B cell (primary cell): ENCODE measurements around the gene SLC5A10. TPM values are rescaled to one million over a fixed set of nuclear protein-coding genes. Genes with fewer than 3 reads are reported as not detected.

Source experiments
- ATAC-seq: fragments of 200-7000 bp; cut with Tn5 transposase; one replicate; pipeline ENCODE4 v1.10.0; 2021; ENCODE audit warnings: low read depth, mild to moderate bottlenecking, moderate number of reproducible peaks, moderate library complexity
- CTCF ChIA-PET: fragments of 350-600 bp; sonication (Branson Sonifier 250); formaldehyde crosslinking; loops from one replicate; lab custom pipeline; 2021; ENCODE audit warnings: antibody characterized with exemption, inconsistent platforms; lab: Charles Lee
- POLR2A ChIA-PET: fragments of 350-600 bp; sonication (Branson Sonifier 250); formaldehyde crosslinking; loops from one replicate; lab custom pipeline; 2021; ENCODE audit warnings: antibody characterized with exemption; lab: Charles Lee
- DNase-seq: peaks from one replicate; pipeline ENCODE4 v3.0.0; 2013
- H2AFZ ChIP-seq: 2 replicates; pipeline ENCODE4 v1.6.1; 2012; ENCODE audit warnings: mild to moderate bottlenecking, low read depth, low read length; ENCODE audit not compliant: insufficient read depth, poor library complexity, severe bottlenecking
- H3K27ac ChIP-seq, 2 donors: 1 replicate in 1 of 2; 2 replicates in 1 of 2; pipeline ENCODE4 v1.5.1; 2012 to 2013; ENCODE audit warnings: low read length in 2 of 2, mild to moderate bottlenecking in 2 of 2, moderate library complexity in 1 of 2
- H3K27me3 ChIP-seq, 4 experiments: fragments of 200-600 bp in 1 of 4; sonication (generic) in 1 of 4; replicated peaks in 1 of 4; 1 replicate in 2 of 4; 2 replicates in 2 of 4; pipeline versions ENCODE4 v1.6.1 to v1.7.0; 2013 to 2016; ENCODE audit warnings: low read length in 3 of 4, mild to moderate bottlenecking in 2 of 4, mixed read lengths in 1 of 4, moderate library complexity in 1 of 4; ENCODE audit not compliant: insufficient read depth in 4 of 4, control insufficient read depth in 3 of 4; ENCODE audit errors: control extremely low read depth in 1 of 4
- H3K36me3 ChIP-seq, 2 experiments: replicated peaks in 1 of 2; 1 replicate in 1 of 2; 2 replicates in 1 of 2; pipeline versions ENCODE4 v1.6.1 to v1.7.1; 2013; ENCODE audit warnings: low read length in 1 of 2; ENCODE audit not compliant: insufficient read depth in 2 of 2, control insufficient read depth in 1 of 2; ENCODE audit errors: control extremely low read depth in 1 of 2, extremely low read depth in 1 of 2
- H3K4me1 ChIP-seq, 2 donors: fragments of 200-600 bp in 1 of 2; sonication (generic) in 1 of 2; 1 replicate in 1 of 2; 2 replicates in 1 of 2; pipeline versions ENCODE4 v1.5.1 to v1.6.1; 2013 to 2017; ENCODE audit warnings: low read length in 2 of 2; ENCODE audit not compliant: control insufficient read depth in 2 of 2, insufficient read depth in 2 of 2
- H3K4me2 ChIP-seq: replicated peaks from 2 replicates; pipeline ENCODE3; 2012; ENCODE audit warnings: mild to moderate bottlenecking, low read depth, low read length; ENCODE audit not compliant: poor library complexity, severe bottlenecking
- H3K4me3 ChIP-seq, 5 experiments: fragments of 200-600 bp in 1 of 5; sonication (generic) in 1 of 5; 1 replicate in 3 of 5; 2 replicates in 2 of 5; pipeline versions ENCODE4 v1.5.1 to v1.7.0; 2011 to 2016; ENCODE audit warnings: low read length in 4 of 5, mild to moderate bottlenecking in 4 of 5, low read depth in 2 of 5, control low read depth in 1 of 5, moderate library complexity in 1 of 5; ENCODE audit not compliant: insufficient read depth in 1 of 5; ENCODE audit errors: control extremely low read depth in 1 of 5, extremely low read depth in 1 of 5
- H3K79me2 ChIP-seq: fragments of 200-600 bp; sonication (generic); one replicate; pipeline ENCODE4 v1.6.0; 2016; ENCODE audit warnings: low read length; ENCODE audit not compliant: control insufficient read depth, insufficient read depth
- H3K9ac ChIP-seq: fragments of 200-600 bp; sonication (generic); 2 replicates; pipeline ENCODE4 v1.6.1; 2017; ENCODE audit warnings: mild to moderate bottlenecking, low read length, moderate library complexity
- H3K9me3 ChIP-seq, 3 donors: one replicate each; pipeline versions ENCODE4 v1.6.1 to v1.7.1; 2013; ENCODE audit warnings: low read length in 2 of 3; ENCODE audit not compliant: control insufficient read depth in 2 of 3, insufficient read depth in 1 of 3; ENCODE audit errors: control extremely low read depth in 1 of 3
- H4K20me1 ChIP-seq: 2 replicates; pipeline ENCODE4 v1.6.0; 2012; ENCODE audit warnings: mild to moderate bottlenecking, low read length; ENCODE audit not compliant: insufficient read depth, control insufficient read depth, poor library complexity, severe bottlenecking
- H3K27ac Mint-ChIP-seq: one replicate; pipeline ENCODE4 v1.8.0; 2021; ENCODE audit warnings: mixed read lengths
- H3K27me3 Mint-ChIP-seq: one replicate; pipeline ENCODE4 v1.8.0; 2021; ENCODE audit warnings: mixed read lengths
- H3K4me1 Mint-ChIP-seq: one replicate; pipeline ENCODE4 v1.8.0; 2021; ENCODE audit warnings: mixed read lengths
- H3K4me3 Mint-ChIP-seq: one replicate; pipeline ENCODE4 v1.8.0; 2021; ENCODE audit warnings: mixed read lengths
- H3K9me3 Mint-ChIP-seq: one replicate; pipeline ENCODE4 v1.8.0; 2022; ENCODE audit warnings: mixed read lengths; ENCODE audit not compliant: insufficient read depth
- CTCF ChIP-seq: fragments of 200-600 bp; IDR thresholded peaks from one replicate; pipeline ENCODE4 v1.8.0; 2022; ENCODE audit warnings: antibody characterized with exemption, mild to moderate bottlenecking
- EZH2 ChIP-seq: IDR thresholded peaks from 2 replicates; pipeline ENCODE4 v1.6.1; 2012; ENCODE audit warnings: borderline replicate concordance, low read depth, mild to moderate bottlenecking, moderate library complexity, low read length; ENCODE audit not compliant: insufficient read depth, poor library complexity, severe bottlenecking
- whole genome bisulfite sequencing: methylation state at CpG from one replicate; pipeline ENCODE4 v1.1.5; 2013; ENCODE audit warnings: missing lambda C conversion rate; ENCODE audit not compliant: insufficient coverage; 5-methylcytosine and 5-hydroxymethylcytosine counted together
- intact Hi-C: fragments of 100-400 bp; cut with micrococcal nuclease; formaldehyde crosslinking; loops from one replicate; pipeline ENCODE4 v1.10.0; 2022
- polyA plus RNA-seq: library from polyadenylated mRNA; depleted of rRNA; stranded (reverse); fragments of >200 nt; gene quantifications from 2 replicates; pipeline ENCODE4 v1.2.3, GENCODE V29; 2012
- total RNA-seq, 2 donors: library from RNA; stranded (reverse); fragments of 120-200 nt in 1 of 2; gene quantifications; 1 replicate in 1 of 2; 2 replicates in 1 of 2; pipeline versions ENCODE4 v1.2.3 to v1.2.4, GENCODE V29; 2013 to 2022

Gene SLC5A10
- total and polyA plus RNA-seq, 2 donors (not counting 1 experiment from before 2014, with no cell fraction given): not detected

- intact Hi-C loops: no loop called here
- ATAC-seq (no peak), DNase-seq (no peak)
- ChIA-PET CTCF (interaction anchor here (1.2 kb wide), 1 partner anchor 50 kb away, joined by 3 read pairs; no protein-coding TSS in a partner anchor), POLR2A (interaction anchor here (0.8 kb wide), 1 partner anchor 10 kb away, joined by 3 read pairs; no protein-coding TSS in a partner anchor)
- WGBS: 87% methylated on average over 6 of the region's 6 CpGs
- Mint-ChIP-seq H3K9me3 (no peaks in the 10 kb centered on the region), H3K4me1 (peaks cover 2% of the 10 kb centered on the region), H3K4me3 (no peak overlapping the region), H3K27me3 (no peaks in the 10 kb centered on the region), H3K27ac (no peak overlapping the region)
- H2AFZ ChIP-seq: no peak overlapping the region
- no peak overlapping the region for H3K9ac ChIP-seq
- H3K36me3 ChIP-seq: no peaks in the 10 kb centered on the region
- H3K9me3 ChIP-seq: no peaks in the 10 kb centered on the region
- no peak overlapping the region for H3K4me2 ChIP-seq
- no peak overlapping the region for H3K4me3 ChIP-seq
- TF ChIP-seq CTCF: no peak
- TF ChIP-seq EZH2: no peak
- H3K27ac ChIP-seq: no peak overlapping the region
- H3K79me2 ChIP-seq: no peaks in the 10 kb centered on the region
- no peaks in the 10 kb centered on the region for H4K20me1 ChIP-seq
- H3K27me3 ChIP-seq: peaks cover 0 to 5% (median 0%) of the 10 kb centered on the region in 4 experiments
- H3K4me1 ChIP-seq: no peaks in the 10 kb centered on the region
These were observed 59.6 kb downstream of the SLC5A10 start for GRCh38 chr17:19011581-19011980.

- no peak overlapping the region for H3K9ac ChIP-seq
- Mint-ChIP-seq H3K4me1 (peaks cover 8% of the 10 kb centered on the region), H3K27me3 (no peaks in the 10 kb centered on the region), H3K4me3 (no peak overlapping the region), H3K27ac (no peak overlapping the region), H3K9me3 (no peaks in the 10 kb centered on the region)
- no peak overlapping the region for H3K4me3 ChIP-seq
- H4K20me1 ChIP-seq: no peaks in the 10 kb centered on the region
- no peak overlapping the region for H3K27ac ChIP-seq
- no peaks in the 10 kb centered on the region for H3K9me3 ChIP-seq
- no peak for TF ChIP-seq EZH2
- TF ChIP-seq CTCF: no peak
- WGBS: 93% methylated on average over 20 of the region's 22 CpGs
- no peaks in the 10 kb centered on the region for H3K4me1 ChIP-seq
- no peak overlapping the region for H3K4me2 ChIP-seq
- CTCF ChIA-PET: interaction anchor here (1.2 kb wide), 1 partner anchor 51 kb away, joined by 3 read pairs; no protein-coding TSS in a partner anchor
- no peaks in the 10 kb centered on the region for H3K79me2 ChIP-seq
- H2AFZ ChIP-seq: no peak overlapping the region
- ATAC-seq (no peak), DNase-seq (no peak)
- no peaks in the 10 kb centered on the region for H3K36me3 ChIP-seq
- peaks cover 0 to 5% (median 0%) of the 10 kb centered on the region in 4 experiments for H3K27me3 ChIP-seq
- POLR2A ChIA-PET: interaction anchor here (0.8 kb wide), 1 partner anchor 11 kb away, joined by 3 read pairs; no protein-coding TSS in a partner anchor
- intact Hi-C loops: no loop called here
These were observed 60.5 kb downstream of the SLC5A10 start for GRCh38 chr17:19012171-19013080.
